Coronary artery (tissue), 2 donors: ENCODE results near the gene HNRNPC.
"Not testable (repeated sequence)": the region's sequence is repeated elsewhere in the genome, so short reads cannot be mapped to it uniquely, and the experiment has no call there.

Source experiments
- DNase-seq: peaks from one replicate; pipeline ENCODE4 v3.0.0-alpha.2; 2017; ENCODE audit warnings: low spot score
- H3K27ac ChIP-seq, 2 donors: fragments of 200-600 bp; sonication (generic); one replicate each; pipeline ENCODE4 v1.5.1; 2016 to 2019
- H3K4me3 ChIP-seq: fragments of 200-600 bp; sonication (generic); 2 replicates; pipeline ENCODE4 v1.5.1; 2016; ENCODE audit warnings: mild to moderate bottlenecking, moderate library complexity
- TF ChIP-seq, protein P1 (sequence below): fragments of 200-600 bp; sonication (generic); IDR thresholded peaks from one replicate; pipeline ENCODE4 v1.5.1; 2019; ENCODE audit warnings: antibody characterized with exemption

Gene HNRNPC

DNA sequence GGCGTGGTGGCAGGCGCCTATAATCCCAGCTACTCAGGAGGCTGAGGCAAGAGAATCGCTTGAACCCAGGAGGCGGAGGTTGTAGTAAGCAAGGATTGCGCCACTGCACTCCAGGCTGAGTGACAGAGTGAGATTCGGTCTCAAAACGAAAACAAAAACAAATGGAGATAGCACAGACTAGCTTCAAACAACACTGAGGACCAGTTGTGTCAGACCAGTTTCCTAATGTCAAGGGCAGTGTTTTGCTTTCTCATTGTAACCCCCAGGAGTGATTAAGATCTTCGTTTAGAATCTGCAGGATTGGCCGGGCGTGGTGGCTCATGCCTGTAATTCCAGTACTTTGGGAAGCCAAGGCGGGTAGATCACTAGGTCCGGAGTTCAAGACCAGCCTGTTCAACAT lies 29.1 kb upstream of the HNRNPC start:
- DNase-seq: no peak
- H3K27ac ChIP-seq: no peak overlapping the region
- H3K4me3 ChIP-seq: no peak overlapping the region
- TF ChIP-seq, protein P1, sequence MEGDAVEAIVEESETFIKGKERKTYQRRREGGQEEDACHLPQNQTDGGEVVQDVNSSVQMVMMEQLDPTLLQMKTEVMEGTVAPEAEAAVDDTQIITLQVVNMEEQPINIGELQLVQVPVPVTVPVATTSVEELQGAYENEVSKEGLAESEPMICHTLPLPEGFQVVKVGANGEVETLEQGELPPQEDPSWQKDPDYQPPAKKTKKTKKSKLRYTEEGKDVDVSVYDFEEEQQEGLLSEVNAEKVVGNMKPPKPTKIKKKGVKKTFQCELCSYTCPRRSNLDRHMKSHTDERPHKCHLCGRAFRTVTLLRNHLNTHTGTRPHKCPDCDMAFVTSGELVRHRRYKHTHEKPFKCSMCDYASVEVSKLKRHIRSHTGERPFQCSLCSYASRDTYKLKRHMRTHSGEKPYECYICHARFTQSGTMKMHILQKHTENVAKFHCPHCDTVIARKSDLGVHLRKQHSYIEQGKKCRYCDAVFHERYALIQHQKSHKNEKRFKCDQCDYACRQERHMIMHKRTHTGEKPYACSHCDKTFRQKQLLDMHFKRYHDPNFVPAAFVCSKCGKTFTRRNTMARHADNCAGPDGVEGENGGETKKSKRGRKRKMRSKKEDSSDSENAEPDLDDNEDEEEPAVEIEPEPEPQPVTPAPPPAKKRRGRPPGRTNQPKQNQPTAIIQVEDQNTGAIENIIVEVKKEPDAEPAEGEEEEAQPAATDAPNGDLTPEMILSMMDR: no peak

DNA sequence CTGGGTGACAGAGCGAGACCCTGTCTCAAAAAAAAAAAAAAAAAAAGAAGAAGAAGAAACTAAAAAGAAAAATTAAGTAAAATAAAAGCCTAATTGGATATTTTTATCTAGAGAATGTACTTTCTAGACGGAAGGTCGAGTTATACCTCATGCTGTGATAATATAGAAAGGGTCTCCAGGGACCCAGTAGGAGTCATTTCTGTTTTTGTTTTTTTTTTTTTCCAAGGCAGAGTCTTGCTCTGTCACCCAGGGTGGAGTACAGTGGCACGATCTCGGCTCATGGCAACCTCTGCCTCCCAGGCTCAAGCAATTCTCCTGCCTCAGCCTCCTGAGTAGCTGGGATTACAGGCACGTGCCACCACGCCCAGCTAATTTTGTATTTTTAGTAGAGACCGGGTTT lies 24.8 kb upstream of the HNRNPC start:
- not testable (repeated sequence) for H3K27ac ChIP-seq, H3K4me3 ChIP-seq, DNase-seq

DNA sequence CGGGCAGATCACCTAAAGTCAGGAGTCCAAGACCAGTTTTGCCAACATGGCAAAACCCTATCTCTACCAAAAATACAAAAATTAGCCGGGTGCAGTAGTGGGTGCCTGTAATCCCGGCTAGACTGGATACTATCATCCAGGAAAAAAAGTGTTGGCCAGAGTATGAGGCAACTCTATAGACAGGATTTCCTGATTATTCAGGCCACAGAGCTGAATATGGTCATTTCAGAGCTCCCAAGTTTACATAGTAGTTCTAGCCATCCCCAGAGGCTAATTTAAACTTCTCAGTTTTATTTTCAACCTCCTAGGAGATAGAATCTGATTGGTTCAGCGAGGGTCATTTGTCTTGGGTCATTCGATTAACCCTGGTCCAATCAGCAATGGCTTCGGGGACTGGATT lies 17.9 kb upstream of the HNRNPC start:
- Histone ChIP-seq H3K4me3 (no peak overlapping the region), H3K27ac (no peak overlapping the region)
- TF ChIP-seq, protein P1: no peak
- DNase-seq: no peak

DNA sequence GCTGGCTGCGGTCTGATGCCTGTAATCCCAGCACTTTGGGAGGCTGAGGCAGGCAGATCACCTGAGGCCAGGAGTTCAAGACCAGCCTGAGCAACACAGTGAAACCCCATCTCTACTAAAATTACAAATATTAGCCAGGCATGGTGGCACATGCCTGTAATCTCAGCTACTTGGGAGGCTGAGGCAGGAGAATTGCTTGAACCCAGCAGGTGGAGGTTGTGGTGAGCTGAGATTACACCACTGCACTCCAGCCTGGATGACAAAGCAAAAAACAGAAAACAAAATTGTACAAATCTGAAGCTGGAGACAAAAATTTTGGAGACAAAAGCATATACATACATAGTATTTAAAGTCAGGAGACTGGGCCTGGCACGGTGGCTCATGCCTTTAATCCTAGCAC lies 17.3 kb upstream of the HNRNPC start:
- DNase-seq, H3K27ac ChIP-seq: not testable (repeated sequence)

DNA sequence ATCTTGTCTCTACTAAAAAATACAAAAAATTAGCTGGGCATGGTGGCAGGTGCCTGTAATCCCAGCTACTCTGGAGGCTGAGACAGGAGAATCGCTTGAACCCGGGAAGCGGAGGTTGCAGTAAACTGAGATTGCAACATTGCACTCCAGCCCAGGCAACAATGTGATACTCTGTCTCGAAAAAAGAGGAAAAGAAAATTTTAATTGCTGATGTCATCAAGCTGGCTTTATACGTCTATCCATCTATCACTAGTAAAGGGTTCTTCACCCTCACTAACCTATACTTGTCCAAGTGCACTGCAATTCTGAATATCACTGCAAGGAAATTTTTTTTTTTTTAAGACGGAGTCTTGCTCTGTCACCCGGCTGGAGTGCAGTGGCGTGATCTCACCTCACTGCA lies 12.7 kb upstream of the HNRNPC start:
- H3K4me3 ChIP-seq, DNase-seq, H3K27ac ChIP-seq: not testable (repeated sequence)

More for the DNA sequence above, 17.3 kb upstream of the HNRNPC start:
- not testable (repeated sequence) for H3K4me3 ChIP-seq

DNA sequence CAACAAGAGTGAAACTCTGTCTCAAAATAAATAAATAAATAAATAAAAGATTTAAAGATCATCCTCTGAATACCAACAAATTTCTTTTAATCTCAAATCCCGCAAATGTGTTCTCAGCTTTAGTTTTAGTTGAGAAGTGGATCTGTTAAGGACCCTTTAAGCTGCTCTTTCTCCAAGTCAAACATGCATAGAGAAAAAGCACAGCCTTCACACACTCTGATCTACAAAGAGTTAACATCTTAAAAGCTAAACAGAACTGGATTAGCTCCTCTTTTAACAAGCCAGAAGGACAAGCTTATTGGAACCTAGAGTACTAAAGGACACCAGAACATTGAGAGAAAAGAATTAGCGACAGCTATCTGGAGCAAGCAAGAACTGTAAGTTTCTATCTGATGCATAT lies 10.5 kb upstream of the HNRNPC start, which contains the start of gene RPGRIP1:
RPGRIP1 (plus strand) TSS at position 301 of the 400 bp plus-strand sequence. CDS start 7,894 bp downstream, outside the sequence.
- H3K27ac ChIP-seq: no peak within 1 kb of the TSS
- no peak within 1 kb of the TSS for H3K4me3 ChIP-seq
- TF ChIP-seq, protein P1: no peak
- no peak for DNase-seq

DNA sequence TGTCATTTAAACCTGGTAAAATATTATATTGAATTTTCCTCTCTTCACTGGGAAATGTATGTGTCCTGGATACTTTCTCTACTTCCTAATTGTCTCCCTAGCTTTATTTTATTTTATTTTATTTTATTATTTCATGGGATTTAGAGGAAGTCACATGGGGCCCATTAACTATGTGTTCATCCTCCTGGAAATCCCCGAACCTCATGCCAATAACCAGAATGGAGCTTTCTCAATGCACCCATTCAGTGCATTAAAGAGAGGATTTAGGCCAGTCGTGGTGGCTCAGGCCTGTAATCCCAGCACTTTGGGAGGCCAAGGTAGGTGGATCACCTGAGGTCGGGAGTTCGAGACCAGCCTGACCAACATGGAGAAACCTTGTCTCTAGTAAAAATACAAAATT lies 9.4 kb upstream of the HNRNPC start:
- TF ChIP-seq, protein P1: no peak
- no peak for DNase-seq
- Histone ChIP-seq H3K4me3 (no peak overlapping the region), H3K27ac (no peak overlapping the region)

DNA sequence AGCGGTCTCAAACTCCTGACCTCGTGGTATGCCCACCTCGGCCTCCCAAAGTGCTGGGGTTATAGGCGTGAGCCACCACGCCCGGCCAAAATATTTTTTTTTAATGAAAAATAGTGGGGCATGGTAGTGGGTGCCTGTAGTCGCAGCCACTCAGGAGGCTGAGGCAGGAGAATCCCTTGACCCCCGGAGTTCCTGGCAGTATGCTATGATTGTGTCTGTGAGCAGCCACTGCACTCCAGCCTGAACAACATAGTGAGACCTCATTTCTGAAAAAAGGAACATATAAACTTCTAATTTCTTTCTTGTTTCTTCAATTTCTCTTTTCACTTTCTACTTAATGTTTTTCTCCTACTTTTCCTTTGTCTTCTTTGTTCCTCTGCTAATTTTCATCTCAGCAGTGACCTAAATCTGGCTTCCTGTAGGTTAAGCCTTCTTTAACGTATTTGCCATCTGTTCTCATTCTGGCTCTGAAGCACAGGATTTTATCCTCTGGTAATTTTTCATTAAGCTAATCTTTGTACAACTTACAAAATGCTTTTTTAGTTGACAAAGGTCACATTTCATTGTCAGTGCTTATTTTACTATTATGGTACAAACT lies 6.1 kb upstream of the HNRNPC start:
- no peak overlapping the region for H3K27ac ChIP-seq
- TF ChIP-seq, protein P1: no peak
- no peak for DNase-seq
- no peak overlapping the region for H3K4me3 ChIP-seq

DNA sequence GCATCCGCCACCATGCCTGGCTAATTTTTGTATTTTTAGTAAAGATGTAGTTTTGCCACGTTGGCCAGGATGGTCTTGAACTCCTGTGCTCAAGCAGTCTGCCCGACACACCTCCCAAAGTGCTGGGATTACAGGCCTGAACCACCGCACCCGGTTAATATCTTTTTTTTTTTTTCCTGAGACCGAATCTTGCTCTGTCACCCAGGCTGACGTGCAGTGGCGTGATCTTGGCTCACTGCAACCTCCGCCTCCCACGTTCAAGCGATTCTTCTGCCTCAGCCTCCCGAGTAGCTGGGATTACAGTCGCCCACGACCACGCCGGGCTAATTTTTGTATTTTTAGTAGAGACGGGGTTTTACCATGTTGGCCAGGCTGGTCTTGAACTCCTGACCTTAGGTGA lies 3.4 kb upstream of the HNRNPC start:
- not testable (repeated sequence) for H3K27ac ChIP-seq, DNase-seq, H3K4me3 ChIP-seq
